ENCODE results near the gene TRAM2.

DNA sequence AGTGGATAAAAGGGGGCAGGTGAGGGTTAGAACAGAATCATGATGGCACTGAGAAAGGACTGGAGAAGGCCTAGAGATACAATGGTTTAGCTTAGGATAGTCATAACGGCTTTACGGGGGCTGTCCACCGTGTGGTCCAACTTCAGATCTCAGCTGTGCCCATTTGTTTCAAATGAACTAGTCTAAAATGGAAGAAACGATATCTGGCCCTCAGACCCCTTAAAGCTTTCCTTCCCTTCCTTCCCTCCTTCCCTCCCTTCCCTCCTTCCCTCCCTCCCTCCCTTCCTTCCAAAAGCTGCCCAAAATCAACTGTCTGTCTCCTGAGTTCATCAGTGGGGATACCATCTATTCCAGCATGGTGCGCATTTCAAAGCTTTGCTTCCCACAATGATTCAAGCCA is 27.9 kb downstream of the TRAM2 start:
- TF ChIP-seq EZH2 (IDR thresholded peaks at IDR 0.05; ENCODE audit: low read length, unreplicated experiment), result no peak
- TF ChIP-seq, protein P1, sequence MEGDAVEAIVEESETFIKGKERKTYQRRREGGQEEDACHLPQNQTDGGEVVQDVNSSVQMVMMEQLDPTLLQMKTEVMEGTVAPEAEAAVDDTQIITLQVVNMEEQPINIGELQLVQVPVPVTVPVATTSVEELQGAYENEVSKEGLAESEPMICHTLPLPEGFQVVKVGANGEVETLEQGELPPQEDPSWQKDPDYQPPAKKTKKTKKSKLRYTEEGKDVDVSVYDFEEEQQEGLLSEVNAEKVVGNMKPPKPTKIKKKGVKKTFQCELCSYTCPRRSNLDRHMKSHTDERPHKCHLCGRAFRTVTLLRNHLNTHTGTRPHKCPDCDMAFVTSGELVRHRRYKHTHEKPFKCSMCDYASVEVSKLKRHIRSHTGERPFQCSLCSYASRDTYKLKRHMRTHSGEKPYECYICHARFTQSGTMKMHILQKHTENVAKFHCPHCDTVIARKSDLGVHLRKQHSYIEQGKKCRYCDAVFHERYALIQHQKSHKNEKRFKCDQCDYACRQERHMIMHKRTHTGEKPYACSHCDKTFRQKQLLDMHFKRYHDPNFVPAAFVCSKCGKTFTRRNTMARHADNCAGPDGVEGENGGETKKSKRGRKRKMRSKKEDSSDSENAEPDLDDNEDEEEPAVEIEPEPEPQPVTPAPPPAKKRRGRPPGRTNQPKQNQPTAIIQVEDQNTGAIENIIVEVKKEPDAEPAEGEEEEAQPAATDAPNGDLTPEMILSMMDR (conservative IDR thresholded peaks at IDR 0.05; ENCODE audit: low read depth, low read length), result no peak
- no peak for TF ChIP-seq EZH2phosphoT487 (IDR thresholded peaks at IDR 0.05; ENCODE audit: borderline replicate concordance, low read length)

Data from PC-3 (cell line).